Gastrocnemius medialis (tissue), 4 donors: ENCODE results near the gene KRT31. TPM values are rescaled to one million over a fixed set of nuclear protein-coding genes. Genes with fewer than 3 reads are reported as not detected.

Source experiments
- ATAC-seq, 2 donors: fragments of 150-250 bp; one replicate each; pipeline ENCODE4 v1.9.1; 2016
- DNase-seq, 2 donors: peaks; one replicate each; pipeline ENCODE4 v3.0.0-alpha.2; 2019
- H3K27ac ChIP-seq, 4 donors: fragments of 200-600 bp; sonication (generic); 1 replicate in 1 of 4; 2 replicates in 3 of 4; pipeline ENCODE4 v1.5.1; 2016 to 2018; ENCODE audit warnings: mild to moderate bottlenecking in 2 of 4, moderate library complexity in 1 of 4
- H3K27me3 ChIP-seq, 3 donors: fragments of 200-600 bp; sonication (generic) in 2 of 3; 1 replicate in 1 of 3; 2 replicates in 2 of 3; pipeline versions ENCODE4 v1.5.1 to v1.6.0; 2016 to 2019; ENCODE audit warnings: mild to moderate bottlenecking in 1 of 3, moderate library complexity in 1 of 3
- H3K36me3 ChIP-seq, 2 donors: fragments of 200-600 bp; sonication (generic) in 1 of 2; one replicate each; pipeline ENCODE4 v1.5.1; 2017 to 2018
- H3K4me1 ChIP-seq, 2 donors: fragments of 200-600 bp; sonication (generic) in 1 of 2; one replicate each; pipeline ENCODE4 v1.5.1; 2016 to 2017; ENCODE audit warnings: mild to moderate bottlenecking in 2 of 2
- H3K4me3 ChIP-seq, 4 donors: fragments of 200-600 bp; sonication (generic) in 3 of 4; 1 replicate in 1 of 4; 2 replicates in 3 of 4; pipeline ENCODE4 v1.5.1; 2016 to 2019; ENCODE audit warnings: mild to moderate bottlenecking in 2 of 4
- H3K9me3 ChIP-seq, 3 donors: fragments of 200-600 bp; sonication (generic) in 2 of 3; 1 replicate in 1 of 3; 2 replicates in 2 of 3; pipeline ENCODE4 v1.5.1; 2016 to 2019
- POLR2A ChIP-seq, 2 donors: fragments of 450-650 bp; IDR thresholded peaks; one replicate each; pipeline ENCODE4 v1.6.1; 2017; ENCODE audit warnings: antibody characterized with exemption in 2 of 2, mild to moderate bottlenecking in 2 of 2, moderate library complexity in 2 of 2
- in situ Hi-C, 4 donors: fragments of 200-750 bp; cut with MboI; loops; one replicate each; pipeline versions ENCODE4 v1.15.0 to v1.8.0; 2017; ENCODE audit warnings: low sequenced_read_pairs in 4 of 4
- intact Hi-C: fragments of 100-400 bp; cut with DNase I; formaldehyde crosslinking; loops from one replicate; pipeline ENCODE4 v1.15.1; 2023; ENCODE audit warnings: low total_unique reads
- total RNA-seq, 4 donors: library from RNA; depleted of rRNA; stranded (reverse); fragments of >200 nt; gene quantifications; one replicate each; pipeline versions ENCODE4 v1.1.0 to v1.2.3, GENCODE V29; 2016
- TF ChIP-seq, protein P1 (sequence below), 5 experiments: fragments of 450-650 bp in 3 of 5; fragments of 200-600 bp in 2 of 5; sonication (generic) in 2 of 5; IDR thresholded peaks in 4 of 5; conservative IDR thresholded peaks in 1 of 5; 1 replicate in 4 of 5; 2 replicates in 1 of 5; pipeline ENCODE4 v1.5.1; 2016 to 2019; ENCODE audit warnings: antibody characterized with exemption in 5 of 5, mild to moderate bottlenecking in 3 of 5, moderate library complexity in 3 of 5

KRT31 gene
- total RNA-seq, 4 donors from 2014 or later: 0.39 to 1.1 (median 0.62) TPM

DNA sequence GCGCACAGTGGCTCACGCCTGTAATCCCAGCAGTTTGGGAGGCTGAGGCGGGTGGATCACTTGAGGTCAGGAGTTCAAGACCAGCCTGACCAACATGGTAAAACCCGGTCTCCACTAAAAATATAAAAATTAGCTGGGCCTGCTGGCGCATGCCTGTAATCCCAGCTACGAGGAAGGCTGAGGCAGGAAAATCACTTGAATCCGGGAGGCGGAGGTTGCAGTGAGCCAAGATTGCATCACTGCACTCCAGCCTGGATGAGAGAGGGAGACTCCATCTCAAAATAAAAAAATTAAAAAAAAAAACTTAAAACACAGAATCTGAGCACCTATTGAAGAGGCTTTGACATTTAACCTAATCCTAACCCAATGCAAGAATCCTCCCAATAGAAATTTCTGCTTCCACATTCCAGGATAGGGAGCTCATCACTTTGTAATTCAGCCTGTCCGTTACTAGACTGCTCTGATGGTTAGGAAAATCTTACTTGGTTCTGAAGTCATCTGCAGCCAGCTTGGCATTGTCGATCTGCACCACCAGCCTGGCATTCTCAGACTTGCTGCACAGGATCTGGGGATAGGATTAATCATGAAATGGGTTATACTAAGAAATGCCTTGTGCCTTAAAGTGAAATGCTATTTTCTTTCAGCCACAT lies 29.9 kb downstream of the KRT31 start:
- intact Hi-C loops (no loop called here), in situ Hi-C loops (no loop called here)
- Histone ChIP-seq H3K36me3 (no peaks in the 10 kb centered on the region), H3K27ac (no peak overlapping the region), H3K4me1 (no peaks in the 10 kb centered on the region), H3K27me3 (no peaks in the 10 kb centered on the region), H3K4me3 (no peak overlapping the region), H3K9me3 (no peaks in the 10 kb centered on the region)
- ATAC-seq (no peak), DNase-seq (no peak)
- TF ChIP-seq POLR2A (IDR thresholded peaks at IDR 0.05): no peak

DNA sequence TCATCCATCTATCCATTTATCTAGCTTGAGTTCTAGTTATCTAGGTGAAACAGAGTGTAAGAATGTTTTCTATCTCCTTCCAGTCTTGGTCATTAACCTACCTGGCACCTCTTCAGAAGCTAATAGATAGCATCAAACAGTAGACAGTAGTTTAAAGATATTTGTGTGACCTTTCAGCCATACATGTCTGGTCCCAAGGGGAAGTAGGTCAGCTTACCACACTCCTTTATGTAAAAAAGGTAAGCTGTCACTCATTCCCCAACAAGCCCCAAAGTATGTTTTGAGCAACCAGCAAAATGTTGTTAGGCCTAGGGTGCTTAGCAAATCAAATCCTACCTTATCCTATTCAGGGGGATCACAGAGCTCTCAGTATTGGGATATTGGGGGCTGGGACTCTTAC lies 31.3 kb downstream of the KRT31 start:
- intact Hi-C loops (no loop called here), in situ Hi-C loops (no loop called here)
- no peak for TF ChIP-seq POLR2A (IDR thresholded peaks at IDR 0.05)
- TF ChIP-seq, protein P1, sequence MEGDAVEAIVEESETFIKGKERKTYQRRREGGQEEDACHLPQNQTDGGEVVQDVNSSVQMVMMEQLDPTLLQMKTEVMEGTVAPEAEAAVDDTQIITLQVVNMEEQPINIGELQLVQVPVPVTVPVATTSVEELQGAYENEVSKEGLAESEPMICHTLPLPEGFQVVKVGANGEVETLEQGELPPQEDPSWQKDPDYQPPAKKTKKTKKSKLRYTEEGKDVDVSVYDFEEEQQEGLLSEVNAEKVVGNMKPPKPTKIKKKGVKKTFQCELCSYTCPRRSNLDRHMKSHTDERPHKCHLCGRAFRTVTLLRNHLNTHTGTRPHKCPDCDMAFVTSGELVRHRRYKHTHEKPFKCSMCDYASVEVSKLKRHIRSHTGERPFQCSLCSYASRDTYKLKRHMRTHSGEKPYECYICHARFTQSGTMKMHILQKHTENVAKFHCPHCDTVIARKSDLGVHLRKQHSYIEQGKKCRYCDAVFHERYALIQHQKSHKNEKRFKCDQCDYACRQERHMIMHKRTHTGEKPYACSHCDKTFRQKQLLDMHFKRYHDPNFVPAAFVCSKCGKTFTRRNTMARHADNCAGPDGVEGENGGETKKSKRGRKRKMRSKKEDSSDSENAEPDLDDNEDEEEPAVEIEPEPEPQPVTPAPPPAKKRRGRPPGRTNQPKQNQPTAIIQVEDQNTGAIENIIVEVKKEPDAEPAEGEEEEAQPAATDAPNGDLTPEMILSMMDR (IDR thresholded peaks at IDR 0.05 in 4 of 5, conservative IDR thresholded peaks at IDR 0.05 in 1 of 5): no peak
- no peaks in the 10 kb centered on the region for H3K27me3 ChIP-seq
- no peaks in the 10 kb centered on the region for H3K9me3 ChIP-seq
- no peaks in the 10 kb centered on the region for H3K36me3 ChIP-seq
- H3K27ac ChIP-seq: no peak overlapping the region
- H3K4me1 ChIP-seq: no peaks in the 10 kb centered on the region
- no peak overlapping the region for H3K4me3 ChIP-seq
- ATAC-seq (no peak), DNase-seq (no peak)

DNA sequence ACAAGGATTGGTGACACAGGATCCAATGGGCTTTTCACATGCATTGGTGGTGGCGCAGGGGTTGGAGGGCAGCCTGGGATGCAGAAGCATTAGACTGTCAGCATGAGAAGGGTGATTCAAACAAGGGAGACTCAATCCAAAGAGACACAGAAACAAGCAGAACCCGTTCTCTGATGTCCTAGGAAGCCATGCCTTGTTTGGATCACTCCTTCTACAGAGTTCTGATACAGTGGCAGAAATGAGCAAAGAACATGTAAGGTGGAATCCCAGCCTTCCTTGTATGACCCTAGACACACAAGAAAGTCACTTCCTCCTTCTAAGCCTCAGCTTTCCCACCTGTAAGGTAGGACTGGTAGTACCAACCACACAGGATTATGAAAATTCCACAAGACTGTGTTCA lies 33.5 kb downstream of the KRT31 start:
- H3K4me1 ChIP-seq: no peaks in the 10 kb centered on the region
- no peaks in the 10 kb centered on the region for H3K36me3 ChIP-seq
- no peaks in the 10 kb centered on the region for H3K9me3 ChIP-seq
- no peak overlapping the region for H3K27ac ChIP-seq
- intact Hi-C loops: no loop called here
- H3K27me3 ChIP-seq: no peaks in the 10 kb centered on the region
- no peak for ATAC-seq
- no peak for TF ChIP-seq POLR2A (IDR thresholded peaks at IDR 0.05)
- TF ChIP-seq, protein P1 (IDR thresholded peaks at IDR 0.05 in 4 of 5, conservative IDR thresholded peaks at IDR 0.05 in 1 of 5): no peak
- in situ Hi-C loops: no loop called here
- DNase-seq: no peak
- no peak overlapping the region for H3K4me3 ChIP-seq

DNA sequence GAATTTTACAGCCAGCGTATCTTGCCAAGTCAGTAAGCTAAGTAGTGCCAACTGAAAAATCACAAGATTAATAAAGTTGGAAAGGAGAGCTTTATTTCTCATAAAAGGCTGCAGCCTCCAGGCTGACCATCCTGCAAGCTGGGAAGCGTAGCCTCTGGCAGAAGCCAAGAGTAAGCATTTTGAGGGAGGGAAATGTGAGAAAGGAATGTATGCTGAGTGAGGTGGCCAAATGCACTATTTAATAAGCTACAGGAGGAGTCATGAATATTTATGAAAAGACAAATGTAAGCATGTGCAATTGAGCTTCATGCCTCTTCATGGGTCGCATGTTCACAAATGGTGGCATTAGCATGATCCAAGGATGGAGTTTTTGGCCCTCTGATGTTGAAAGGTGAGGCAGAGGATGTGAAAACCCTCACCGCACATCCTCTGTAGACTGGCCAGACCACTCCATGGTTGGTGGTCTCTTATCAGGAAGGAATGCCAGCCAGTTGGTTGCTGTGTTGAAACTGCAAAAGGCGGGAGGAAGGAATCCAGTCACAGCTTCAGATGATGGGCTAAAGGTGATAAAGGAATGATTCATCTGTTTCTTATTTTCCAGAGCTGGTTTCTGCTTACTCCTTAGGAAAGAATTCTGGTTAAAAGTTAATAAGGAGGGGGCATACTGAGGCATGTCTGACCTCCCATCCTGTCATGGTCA lies 37.0 kb downstream of the KRT31 start:
- Histone ChIP-seq H3K27ac (no peak overlapping the region), H3K4me3 (no peak overlapping the region), H3K9me3 (no peaks in the 10 kb centered on the region), H3K36me3 (no peaks in the 10 kb centered on the region), H3K4me1 (no peaks in the 10 kb centered on the region), H3K27me3 (no peaks in the 10 kb centered on the region)
- ATAC-seq (no peak), DNase-seq (no peak)
- in situ Hi-C loops: no loop called here
- intact Hi-C loops: no loop called here
- TF ChIP-seq, protein P1 (IDR thresholded peaks at IDR 0.05 in 4 of 5, conservative IDR thresholded peaks at IDR 0.05 in 1 of 5): no peak

DNA sequence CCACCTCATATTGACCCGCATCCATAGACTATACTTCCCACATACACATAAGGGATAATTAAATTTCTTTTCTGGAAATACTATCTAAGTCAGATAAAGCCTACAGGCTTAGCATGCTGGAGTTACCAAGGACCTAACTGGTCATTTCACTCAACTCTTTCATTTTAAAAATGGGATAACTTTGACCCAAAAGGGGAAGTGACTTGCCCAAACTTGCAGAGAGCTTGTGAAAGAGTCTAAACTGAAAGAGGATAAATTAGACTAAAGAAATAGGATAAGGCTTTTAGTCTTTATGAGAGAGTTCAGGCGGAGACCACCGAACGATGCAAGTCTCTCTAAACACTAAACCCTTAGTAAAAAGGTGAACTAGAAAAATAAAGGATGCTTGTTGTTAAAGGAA lies 42.9 kb downstream of the KRT31 start:
- intact Hi-C loops (no loop called here), in situ Hi-C loops (no loop called here)
- DNase-seq (no peak), ATAC-seq (no peak)
- Histone ChIP-seq H3K27ac (no peak overlapping the region), H3K9me3 (no peaks in the 10 kb centered on the region), H3K4me3 (no peak overlapping the region), H3K36me3 (no peaks in the 10 kb centered on the region), H3K27me3 (no peaks in the 10 kb centered on the region), H3K4me1 (no peaks in the 10 kb centered on the region)
- TF ChIP-seq POLR2A (IDR thresholded peaks at IDR 0.05): no peak
- TF ChIP-seq, protein P1 (IDR thresholded peaks at IDR 0.05 in 4 of 5, conservative IDR thresholded peaks at IDR 0.05 in 1 of 5): no peak
